Stimulated activated CD4-positive, alpha-beta T cell treated with anti-CD3 and anti-CD28 coated beads, TNF-alpha, amount 100 ng/mL, for 48 hours (primary cell): ENCODE results near the gene KREMEN1.

Experiments
- DNase-seq, 3 donors: peaks; one replicate each; pipeline ENCODE4 v3.0.0-alpha.2; 2020; ENCODE audit warnings: low read depth in 3 of 3

KREMEN1 gene

DNA sequence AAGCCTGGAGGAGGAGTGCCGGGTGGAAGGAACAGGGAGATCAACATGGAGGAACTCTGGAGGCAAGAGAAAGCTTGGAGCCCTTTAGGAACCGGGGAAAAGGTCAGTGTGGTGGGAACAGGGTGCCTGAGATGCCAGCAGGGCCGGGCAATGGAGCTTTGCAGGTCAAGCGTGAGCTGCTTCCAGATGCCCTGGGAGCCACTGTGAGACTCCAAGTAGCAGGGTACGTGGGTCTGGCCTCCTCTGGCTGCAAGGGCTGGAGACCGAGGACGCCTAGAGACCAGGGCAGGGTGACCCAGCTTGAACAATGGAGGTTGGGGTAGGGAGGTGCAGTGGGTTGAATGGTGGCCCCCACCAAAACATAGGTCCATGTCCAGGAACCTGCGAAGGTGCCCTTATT is 117.2 kb downstream of the KREMEN1 start:
- DNase-seq = no peak

DNA sequence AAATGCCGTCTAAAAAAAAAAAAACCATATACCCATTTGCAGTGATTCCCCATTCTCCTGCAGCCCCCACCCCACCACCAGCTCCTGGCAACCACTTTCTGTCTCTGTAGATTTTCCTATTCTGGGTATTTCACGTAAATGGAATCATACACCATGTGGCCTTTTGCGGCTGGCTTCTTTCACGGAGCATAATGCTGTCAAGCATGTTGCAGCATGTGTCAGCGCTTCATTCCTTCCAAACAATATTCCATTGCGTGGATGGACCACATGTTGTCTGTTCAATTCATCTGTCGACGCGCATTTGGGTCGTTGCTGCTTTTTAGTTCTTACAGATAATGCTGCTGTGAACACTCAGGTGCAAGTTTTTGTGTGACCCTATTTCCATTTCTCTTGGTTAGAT is 118.1 kb downstream of the KREMEN1 start:
- no peak for DNase-seq

DNA sequence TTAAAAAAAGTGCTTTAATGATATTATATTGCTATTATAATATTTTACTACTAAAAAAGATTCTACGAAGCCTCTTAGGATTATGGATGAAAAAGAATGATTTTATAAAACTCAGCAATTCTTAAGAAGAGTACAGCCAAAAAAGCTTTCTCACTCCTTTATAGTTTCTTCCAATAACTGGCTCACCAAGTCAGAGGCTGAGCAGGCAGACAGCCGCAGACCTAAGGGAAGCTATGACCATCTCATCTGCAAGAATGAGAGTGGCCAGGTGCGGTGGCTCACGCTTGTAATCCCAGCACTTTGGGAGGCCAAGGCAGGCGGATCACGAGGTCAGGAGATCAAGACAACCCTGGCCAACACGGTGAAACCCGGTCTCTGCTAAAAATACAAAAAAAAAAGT is 120.2 kb downstream of the KREMEN1 start:
- no peak for DNase-seq

DNA sequence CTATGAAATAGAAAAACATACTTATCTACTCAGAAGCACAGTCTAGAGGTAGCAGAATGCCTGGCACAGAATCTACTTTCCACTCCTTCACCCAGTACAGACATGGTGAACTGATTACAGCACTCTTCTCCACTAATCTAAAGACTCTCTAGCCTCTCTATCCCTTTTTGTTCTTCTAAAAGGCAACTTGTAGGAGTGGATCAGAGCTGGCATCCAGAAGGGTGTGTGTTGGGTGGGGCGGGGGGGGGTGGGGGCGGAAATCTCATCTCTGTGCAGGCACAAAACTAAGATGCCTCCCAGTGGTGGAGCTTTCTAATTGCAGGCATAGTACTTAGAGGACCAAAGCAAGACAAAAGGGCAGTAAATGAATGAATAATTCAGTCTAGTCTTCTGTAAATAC is 121.3 kb downstream of the KREMEN1 start:
- DNase-seq = no peak

DNA sequence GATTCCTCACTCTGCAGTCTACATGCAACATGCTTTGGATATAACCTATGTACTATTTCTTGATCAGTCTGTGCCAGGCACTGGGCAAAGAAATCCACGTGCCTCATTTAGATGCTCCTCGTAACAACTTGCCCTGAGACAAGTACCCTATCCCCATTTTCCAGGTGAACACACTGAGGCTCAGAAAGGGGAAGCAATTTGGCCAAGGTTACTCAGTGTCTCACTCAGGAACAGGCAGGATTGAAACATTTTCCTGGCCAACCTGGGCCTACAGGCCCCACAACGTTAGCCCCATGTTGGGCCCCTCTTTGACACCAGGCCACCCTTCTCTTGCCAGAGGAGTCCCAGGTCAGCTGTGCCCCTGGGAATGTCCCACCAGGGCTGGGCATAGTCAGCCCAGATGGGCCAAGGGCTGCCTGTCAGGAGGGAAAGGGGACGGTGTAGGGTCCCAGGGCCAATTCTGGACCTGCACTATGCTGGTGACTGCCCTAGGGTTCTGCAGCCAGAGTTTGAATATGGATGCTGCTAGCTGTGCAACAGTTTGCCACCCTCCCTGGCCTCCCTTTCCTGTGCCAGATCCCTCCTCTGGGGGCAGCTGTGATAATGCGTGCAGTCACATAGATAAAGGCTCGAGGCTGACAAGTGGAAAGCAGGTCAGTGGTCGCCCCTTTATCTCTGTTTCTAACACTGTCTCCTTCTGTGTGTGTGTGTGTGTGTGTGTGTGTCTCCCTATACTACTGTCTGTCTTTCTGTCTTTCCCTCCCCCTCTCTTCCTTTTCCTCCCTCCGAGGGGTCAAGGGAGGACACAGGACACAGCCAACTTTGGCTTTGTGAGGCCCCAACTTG is 122.5 kb downstream of the KREMEN1 start:
- no peak for DNase-seq

DNA sequence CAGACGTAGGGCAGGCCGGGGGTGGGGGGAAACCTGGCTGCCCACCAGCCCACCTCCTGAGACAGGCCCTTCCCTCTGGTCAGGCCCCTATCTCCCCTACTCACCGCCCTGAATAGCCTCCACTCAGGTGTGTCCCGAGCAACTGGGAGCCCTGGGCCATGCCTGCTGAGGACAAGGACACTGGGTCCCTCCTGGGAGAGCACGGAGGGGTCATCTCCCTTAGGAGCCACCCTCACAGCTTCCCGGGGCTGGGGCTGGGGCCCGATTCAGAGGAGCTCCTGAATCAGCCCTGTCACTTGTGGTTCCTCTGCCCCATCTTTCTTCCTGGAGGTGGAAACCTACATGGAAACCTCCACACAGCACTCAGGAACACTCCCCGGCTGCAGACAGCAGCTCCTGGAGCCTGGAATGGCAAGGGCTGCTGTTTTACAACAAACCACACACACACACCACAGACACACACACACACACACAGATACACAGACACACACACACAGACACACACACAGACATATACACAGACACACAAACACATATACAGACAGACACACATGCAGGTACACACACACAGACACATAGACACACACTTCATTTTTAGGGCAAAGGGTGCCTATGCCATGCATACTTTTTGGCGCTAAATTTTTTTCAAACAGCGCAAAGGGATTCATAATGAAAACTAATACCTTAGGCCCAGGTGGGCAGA is 123.3 kb downstream of the KREMEN1 start:
- DNase-seq = no peak

DNA sequence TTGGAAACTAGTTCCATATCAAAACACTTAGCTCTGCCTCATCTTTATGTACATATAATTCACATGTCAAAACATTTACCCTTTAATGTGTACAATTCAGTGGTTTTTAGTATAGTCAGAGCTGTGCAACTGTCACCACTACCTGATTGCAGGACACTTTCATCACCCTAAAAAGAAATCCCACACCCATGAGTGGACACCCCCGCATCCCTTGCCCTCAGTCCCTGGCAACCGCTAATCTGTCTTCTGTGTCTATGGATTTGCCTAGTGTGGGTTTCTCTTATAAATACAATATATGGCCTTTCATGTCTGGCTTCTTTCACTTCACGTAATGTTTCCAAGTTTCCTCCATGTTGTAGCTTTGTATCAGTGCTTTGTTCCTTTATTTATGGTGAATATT is 124.3 kb downstream of the KREMEN1 start:
- no peak for DNase-seq

DNA sequence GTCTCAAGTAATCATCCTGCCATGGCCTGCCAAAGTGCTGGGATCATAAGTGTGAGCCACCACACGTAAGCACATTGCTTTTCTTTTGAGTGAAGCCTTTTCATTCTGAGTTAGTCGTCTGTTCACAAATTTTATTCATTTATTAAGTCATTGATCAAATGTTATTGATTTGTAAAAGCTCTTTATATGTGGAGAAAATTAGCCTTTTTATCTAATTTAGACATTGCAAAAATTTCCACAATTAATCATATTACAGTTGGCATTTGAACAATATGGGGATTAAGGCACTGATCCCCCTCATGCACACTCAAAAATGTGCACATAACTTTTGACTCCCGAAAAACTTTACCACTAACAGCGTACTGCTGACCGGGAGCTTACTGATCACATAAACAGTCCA is 125.4 kb downstream of the KREMEN1 start:
- no peak for DNase-seq

DNA sequence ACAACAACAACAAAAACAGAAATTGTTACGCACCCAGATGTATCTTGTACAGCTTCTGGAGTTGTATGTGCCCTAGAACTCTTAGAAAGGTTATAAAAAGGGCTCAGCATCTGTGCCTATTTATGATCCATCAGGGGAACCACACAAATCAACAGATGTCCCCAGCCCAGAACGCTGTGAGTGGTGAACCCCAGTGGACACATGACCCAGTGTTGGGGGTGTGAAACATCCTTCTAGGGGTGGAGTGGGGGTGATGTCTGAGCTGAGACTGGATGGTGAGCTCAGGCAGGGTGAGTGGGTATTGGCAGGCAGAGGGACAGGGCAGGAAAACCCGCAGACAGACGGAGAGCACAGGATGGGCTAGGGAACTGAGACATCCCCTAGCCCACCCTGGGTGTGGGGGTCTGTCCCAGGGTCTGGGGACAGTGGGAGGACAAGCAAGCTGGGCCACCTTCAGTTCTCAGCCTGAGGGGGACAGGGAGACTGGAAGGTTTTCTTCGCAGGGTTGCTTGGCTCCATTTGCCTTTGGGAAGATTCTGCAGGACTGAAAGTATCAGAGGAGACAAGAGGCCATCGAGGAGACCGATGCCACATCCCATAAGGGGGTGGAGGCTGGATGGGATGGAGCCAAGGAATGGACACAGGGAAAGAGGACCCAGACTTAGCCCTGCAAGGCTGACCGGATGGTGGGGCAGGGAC is 127.0 kb downstream of the KREMEN1 start:
- DNase-seq = no peak

DNA sequence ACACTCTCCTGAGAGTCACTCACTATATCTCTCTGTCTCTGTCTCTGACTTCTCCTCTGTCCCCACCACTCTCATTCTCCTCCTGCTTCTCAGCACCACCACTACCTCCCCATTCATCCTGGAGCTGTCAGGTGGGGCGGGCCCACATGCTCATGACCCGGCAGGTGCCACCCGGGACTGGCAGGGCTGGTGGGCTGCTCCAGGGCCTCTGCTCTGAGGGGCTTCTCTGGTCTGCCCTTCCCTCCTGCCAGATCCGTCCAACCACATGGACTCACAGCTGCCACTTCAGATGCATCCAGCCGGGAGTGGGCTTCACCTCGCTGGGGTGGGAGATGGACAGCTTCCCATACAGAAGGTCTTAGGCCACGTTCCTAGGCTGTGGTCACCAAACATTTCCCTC is 128.1 kb downstream of the KREMEN1 start:
- no peak for DNase-seq

DNA sequence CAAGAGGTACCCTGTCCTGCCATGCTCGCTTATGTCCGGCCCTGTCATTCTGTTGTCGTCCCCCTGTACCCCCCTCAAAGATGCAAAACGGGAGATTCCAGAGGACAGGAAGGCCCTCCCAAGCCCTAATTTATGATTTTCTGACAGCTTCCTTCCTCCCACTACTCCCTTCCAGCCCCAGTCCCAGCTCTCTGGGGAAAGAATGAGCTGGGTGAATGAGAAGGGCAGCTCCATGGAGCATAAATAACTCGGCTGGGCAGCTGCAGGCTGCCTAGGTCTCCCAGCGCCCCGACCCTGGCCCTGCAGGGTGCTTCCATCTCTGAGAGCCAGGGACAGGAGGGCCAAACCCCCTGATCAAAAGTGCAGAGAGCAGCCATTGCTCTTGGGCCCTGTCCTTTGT is 128.9 kb downstream of the KREMEN1 start:
- no peak for DNase-seq

DNA sequence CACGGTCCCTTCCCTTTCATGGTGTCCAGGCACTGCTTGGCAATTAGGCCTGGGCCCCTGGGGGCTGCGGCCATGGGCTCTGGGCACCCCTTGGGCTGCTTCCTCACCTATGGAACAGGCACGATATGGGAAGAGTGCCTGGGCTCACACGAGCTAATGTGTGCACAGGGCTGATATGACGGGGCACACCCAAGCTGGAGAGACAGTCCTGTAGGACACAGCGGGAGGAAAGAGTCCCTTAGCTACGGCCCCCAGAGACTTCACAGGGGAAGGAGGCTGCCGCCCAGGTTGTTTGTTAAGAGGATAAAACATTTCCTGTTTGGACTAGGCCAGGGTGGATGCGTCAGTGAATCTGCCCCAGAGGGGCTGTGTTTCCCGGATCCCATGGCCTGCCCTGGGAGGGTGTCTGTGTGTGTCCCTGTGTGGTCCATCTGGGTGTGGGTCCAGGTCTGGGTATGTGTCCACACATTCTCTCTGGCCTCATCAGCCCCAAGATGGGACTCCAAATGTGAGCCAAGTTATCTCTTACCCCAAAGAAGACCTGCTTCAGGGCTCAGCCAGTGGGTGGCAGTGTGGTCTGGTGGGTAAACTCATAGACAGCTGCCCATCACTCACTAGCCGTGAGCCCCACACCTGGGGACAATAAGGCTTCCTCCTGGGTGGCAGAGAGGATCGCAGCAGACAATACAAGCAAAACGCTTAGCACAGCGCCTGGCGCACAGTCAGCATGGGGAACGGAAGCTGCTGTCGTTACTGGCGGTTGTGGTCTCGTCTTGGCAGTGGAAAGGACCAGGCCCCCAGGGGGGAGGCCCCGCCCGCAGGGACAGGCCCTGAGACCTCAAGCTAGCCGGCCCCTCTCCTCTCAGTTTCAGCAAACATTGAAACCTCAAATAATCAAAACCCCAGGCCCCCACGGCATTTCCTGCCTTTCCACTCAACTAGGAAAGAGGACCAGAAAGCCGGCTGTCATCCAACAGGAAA is 129.7 kb downstream of the KREMEN1 start:
- peak; percentile 28 to 47 (median 41) for DNase-seq

DNA sequence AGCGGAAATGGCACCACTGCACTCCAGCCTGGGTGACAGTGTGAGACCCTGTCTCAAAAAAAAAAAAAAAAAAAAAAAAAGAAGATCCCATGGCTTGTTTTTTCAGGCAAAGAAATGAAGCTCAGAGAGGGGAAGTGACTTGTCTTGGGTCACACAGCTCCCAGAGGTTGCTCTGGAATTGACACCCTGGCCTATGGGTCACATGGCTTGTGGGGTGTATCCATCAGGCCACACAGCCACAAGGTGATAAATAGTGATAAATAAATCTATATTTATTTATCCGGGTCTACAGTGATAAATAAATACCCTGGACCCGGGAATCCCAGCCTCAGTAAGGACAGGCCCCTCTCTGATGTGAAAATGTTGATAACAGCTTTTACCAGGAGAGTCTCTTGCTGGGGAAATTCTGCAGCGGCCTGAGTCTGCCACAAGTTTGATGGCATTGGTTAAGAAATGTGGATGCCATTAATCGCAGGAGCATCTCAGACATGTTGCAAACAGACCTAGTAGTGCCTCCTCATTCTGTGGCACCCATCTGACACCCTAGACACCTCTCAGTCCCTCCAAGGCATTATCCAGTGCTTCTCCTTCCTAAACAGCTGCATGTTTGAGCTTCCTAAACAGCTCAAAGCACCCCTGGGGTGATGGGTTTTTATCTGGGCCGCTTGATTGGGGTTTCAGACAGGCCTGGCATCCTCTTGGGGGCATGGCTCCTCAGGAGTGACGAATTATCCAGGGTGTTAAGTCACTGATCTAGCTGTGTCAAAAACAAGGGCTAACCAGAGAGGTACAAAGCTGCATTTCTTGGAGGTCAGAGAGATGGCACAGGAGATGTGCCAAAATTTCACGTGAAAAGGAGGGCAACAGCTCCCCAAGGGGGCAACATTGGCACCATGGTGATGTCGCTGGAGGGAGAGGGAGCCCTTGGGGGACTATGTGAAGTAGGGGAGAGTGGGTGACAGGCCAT is 130.9 kb downstream of the KREMEN1 start:
- no peak for DNase-seq

DNA sequence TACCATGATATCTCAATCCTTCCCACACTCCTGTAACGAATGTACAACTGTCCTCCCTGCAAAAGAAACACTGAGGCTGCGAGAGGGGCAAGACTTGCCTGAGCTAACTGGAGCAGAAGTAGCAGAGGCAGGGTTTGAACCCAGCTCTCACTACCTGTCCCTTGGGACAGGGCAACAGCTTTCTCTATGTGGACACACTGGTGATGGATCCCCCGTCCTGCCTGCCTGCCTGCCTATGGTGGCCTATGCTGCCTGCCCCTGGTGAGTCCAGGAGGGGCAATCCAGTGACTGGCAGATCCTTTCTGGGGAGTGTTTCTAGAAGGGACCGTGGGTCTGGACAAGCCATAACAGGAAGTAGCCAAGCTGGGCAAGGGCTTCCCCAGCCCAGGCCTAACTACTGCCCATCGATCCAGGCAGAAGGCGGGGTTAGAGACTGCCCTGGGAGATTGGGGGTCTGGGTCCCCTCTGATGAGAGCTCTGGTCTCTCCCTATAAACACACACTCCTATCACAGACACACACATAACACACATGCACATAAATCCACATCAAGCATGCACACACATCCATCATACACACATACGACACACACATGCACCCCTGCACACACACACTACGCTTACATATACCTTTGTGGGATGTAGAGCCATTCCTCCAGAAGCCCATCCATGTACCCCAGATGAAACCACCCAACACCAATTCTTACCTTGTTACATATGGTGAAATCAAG is 131.8 kb downstream of the KREMEN1 start:
- no peak for DNase-seq

DNA sequence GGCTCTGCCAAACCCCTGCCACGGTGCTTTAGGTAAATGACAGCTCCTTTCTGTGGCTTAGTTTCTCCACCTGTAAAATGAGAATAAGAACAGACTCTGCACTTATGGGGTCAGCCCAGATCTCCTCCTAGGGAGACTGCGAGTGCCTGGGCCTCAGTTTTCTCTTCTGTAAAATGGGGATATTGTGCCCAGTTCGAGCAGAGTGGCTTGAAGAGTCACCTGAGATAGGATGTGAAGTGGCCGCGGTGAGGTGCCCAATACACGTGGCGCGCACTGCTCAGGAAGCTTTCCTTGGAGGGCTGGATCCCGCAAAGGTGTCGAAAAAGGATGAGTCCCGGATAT is 132.4 kb downstream of the KREMEN1 start:
- DNase-seq = no peak

DNA sequence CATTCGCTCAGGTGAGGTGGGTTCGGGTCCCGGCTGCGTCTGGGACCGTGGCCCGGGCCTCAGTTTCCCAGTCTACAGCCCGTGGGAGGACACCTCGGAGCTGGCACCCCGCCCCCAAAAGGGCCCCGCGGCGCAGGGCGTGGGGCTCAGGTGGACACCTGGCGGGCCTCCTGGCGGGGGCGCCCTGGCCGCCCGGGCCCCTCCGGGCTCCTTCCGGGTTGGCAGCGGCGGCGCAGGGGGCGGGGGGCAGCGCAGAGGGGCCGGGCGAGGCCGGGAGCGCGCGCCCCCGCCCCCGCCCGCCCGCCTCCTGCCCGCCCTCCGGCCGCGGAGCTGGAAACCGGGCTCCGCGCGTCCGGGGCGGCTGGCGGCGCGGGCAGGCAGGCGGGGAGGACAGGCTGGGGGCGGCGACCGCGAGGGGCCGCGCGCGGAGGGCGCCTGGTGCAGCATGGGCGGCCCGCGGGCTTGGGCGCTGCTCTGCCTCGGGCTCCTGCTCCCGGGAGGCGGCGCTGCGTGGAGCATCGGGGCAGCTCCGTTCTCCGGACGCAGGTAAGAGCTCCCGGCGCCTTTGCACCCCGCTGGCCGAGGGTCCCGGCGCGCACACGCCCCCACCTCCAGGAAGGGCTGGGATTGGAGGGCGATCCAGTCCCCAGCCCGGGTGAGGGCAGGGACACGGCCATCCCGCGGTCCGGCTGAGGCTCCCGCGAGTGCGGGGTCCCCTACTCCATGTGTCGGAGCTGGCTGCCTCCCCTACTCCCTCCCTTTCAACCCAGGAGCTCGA is 132.9 kb downstream of the KREMEN1 start, which contains the start of gene EMID1:
TSS of gene EMID1 (plus strand) at position 303 of the 778 bp plus-strand sequence. CDS start at position 446, 143 bp downstream.
- no peak for DNase-seq

DNA sequence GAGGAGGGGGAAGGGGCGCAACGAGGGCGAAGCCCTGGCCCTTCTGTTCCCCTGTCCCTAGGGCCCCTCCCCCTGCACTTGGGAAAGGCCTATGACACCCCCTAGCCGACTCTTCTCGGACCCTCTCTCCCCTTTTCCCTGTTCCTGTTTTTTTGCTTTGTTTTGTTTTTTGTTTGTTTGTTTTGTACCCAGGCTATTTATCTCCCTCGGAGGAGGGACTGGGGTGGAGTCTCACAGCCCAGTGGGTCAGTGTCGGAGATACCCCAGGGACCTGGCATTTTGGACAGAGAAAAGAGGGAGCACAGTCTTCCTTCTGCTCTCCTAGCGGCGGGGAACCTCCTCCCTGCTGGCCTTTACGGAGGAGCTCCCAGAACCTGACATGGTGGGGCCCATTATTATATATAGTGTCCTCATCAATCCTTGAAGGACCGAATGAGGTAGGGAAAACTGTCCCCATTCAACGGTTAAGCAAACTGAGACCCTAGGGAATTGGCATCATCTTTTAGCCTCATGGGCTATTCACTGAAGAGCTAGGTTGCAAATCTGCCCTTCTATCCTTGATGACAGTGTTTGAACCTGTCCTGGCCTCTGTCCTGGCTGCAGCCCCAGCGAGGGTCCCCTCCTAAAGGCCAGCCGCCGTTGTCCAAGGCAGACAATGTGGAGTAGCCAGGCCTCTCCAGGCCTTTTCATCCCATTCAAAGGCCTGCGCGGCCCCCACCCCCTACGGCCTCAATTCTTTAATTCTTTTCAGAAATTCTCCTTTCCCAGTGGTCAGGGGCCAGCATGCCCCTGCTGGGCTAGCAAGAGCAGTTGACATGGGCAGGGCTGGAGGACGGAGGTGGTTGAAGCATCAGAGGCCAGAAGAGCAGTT is 133.8 kb downstream of the KREMEN1 start:
- no peak for DNase-seq

DNA sequence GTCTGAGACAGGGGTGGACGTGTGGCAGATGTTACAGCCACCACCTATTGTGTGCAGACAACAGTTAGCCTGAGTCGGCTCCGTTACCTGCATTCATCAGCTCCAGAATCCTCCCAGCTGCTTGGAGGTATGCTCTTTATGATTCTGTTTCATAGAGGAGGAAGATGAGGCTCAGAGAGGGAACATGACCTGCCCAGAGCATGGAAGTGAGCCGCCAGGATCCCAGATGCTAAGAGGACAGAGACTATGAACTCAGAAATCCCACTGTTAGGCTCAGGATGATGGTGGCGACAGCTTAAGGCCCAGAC is 134.4 kb downstream of the KREMEN1 start:
- no peak for DNase-seq
